Activated T-cell treated with anti-CD3 and anti-CD28 coated beads, Interleukin-2, amount 50 U/mL, for 4 hours (primary cell): ENCODE results near the gene TEAD4. TPM values are rescaled to one million over a fixed set of nuclear protein-coding genes. Genes with fewer than 3 reads are reported as not detected.

ENCODE experiments used
- ATAC-seq, 2 donors: fragments of 200-7000 bp; cut with Tn5 transposase; one replicate each; pipeline ENCODE4 v1.10.0; 2021
- DNase-seq: peaks from one replicate; pipeline ENCODE4 v3.0.0-alpha.2; 2020
- H3K27me3 Mint-ChIP-seq: one replicate; pipeline ENCODE4 v1.8.0; 2021; ENCODE audit warnings: low read depth, mixed read lengths
- H3K36me3 Mint-ChIP-seq: one replicate; pipeline ENCODE4 v1.8.0; 2022; ENCODE audit warnings: mixed read lengths; ENCODE audit not compliant: insufficient read depth
- H3K4me1 Mint-ChIP-seq: one replicate; pipeline ENCODE4 v1.8.0; 2021; ENCODE audit warnings: low read depth, mixed read lengths
- H3K4me3 Mint-ChIP-seq: one replicate; pipeline ENCODE4 v1.8.0; 2021; ENCODE audit warnings: mild to moderate bottlenecking, moderate library complexity, mixed read lengths
- H3K9me3 Mint-ChIP-seq: one replicate; pipeline ENCODE4 v1.8.0; 2021; ENCODE audit warnings: mixed read lengths
- total RNA-seq, 3 donors: library from RNA; stranded (reverse); gene quantifications; one replicate each; pipeline ENCODE4 v1.2.1, GENCODE V29; 2021

The TEAD4 gene
- total RNA-seq, 3 donors from 2014 or later, result 2.7 to 4.1 (median 3.7) TPM

DNA sequence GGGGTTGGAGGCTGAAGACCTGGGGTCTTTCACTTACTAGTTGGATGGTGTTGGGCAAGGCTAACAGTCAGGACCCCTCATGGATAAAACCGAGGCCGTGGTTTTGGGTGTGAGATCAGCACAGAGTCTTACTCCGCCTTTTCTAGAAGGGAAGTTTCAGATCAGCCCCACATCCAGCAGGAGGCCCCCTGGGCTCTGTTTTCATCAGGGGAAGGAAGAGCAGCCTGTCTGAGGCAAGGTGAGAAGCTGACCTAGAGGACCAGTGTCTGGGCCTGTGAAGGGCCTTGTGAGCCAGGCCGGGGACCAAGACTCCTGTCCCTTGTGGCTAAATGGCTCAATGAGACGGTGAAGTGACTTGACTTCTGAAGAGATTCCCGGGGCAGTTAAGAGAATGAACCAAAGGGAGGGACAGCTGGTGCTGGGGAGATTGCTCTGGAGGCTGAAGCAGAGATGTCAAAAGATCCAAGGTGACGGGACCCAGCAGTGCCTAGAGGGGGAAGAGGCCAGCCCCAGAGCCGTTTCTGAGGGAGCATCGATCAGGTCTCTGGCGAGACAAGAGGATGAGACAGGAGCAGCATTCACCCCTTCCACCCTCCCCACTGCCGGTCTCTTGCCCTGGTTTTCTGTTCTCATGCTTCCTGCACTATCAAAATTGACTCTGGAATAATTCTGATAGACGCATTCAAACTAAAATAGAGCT lies 77.9 kb downstream of the TEAD4 start:
- Mint-ChIP-seq H3K4me1 (no peaks in the 10 kb centered on the region), H3K4me3 (no peak overlapping the region), H3K9me3 (no peaks in the 10 kb centered on the region), H3K27me3 (peaks cover 5% of the 10 kb centered on the region), H3K36me3 (no peaks in the 10 kb centered on the region)
- ATAC-seq (no peak), DNase-seq (no peak)

DNA sequence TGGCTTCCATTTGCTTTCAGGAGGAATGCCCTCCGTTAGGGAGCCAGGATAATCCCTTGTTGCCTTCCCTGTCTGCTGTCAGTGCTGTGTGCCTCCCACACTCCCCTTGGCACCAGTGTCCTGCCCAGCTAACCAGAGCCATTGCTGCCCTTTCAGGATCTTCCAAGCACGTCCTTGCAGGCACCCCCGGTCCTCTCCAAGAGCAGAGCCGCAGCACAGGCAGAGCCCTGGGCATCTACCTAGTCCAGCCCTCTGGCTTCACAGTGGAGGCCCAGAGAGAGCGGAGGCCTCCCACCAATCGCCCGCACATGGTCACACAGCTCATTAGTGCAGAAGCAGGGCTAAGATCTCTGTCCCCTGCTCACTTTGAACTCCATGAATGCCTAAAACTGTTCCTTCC lies 79.0 kb downstream of the TEAD4 start:
- Mint-ChIP-seq H3K4me3 (no peak overlapping the region), H3K36me3 (no peaks in the 10 kb centered on the region), H3K27me3 (peaks cover 11% of the 10 kb centered on the region), H3K4me1 (no peaks in the 10 kb centered on the region), H3K9me3 (no peaks in the 10 kb centered on the region)
- no peak for ATAC-seq
- DNase-seq, result no peak

DNA sequence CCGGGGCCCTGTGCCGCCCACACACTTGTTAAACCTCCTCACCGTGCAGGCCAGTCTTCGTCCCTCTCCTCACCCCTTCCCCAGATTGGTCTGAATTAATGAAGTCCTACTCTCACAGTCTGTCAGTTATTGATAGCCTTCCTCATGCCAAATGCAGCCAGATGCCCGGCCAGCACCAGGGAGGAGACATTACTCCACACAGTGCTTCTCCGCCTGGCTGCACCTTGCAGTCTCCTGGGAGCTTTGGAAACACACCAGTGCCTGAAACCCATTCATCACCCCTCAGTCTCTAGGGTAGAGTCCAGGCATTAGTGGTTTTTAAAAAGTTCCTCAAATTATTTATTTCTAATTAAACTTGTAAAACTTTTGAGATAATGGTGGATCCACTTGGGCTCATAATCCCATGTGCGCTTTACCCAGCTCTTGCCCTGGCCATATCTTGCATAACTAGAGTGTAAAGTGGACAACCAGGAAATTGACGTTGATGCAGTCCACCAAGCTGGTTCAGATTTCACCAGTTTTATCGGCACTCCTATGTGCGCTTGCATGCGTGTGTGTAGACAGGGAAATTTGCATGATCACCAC lies 79.8 kb downstream of the TEAD4 start:
- Mint-ChIP-seq H3K4me3 (no peak overlapping the region), H3K27me3 (peaks cover 20% of the 10 kb centered on the region), H3K36me3 (no peaks in the 10 kb centered on the region), H3K4me1 (no peaks in the 10 kb centered on the region), H3K9me3 (no peaks in the 10 kb centered on the region)
- ATAC-seq, result no peak
- no peak for DNase-seq

DNA sequence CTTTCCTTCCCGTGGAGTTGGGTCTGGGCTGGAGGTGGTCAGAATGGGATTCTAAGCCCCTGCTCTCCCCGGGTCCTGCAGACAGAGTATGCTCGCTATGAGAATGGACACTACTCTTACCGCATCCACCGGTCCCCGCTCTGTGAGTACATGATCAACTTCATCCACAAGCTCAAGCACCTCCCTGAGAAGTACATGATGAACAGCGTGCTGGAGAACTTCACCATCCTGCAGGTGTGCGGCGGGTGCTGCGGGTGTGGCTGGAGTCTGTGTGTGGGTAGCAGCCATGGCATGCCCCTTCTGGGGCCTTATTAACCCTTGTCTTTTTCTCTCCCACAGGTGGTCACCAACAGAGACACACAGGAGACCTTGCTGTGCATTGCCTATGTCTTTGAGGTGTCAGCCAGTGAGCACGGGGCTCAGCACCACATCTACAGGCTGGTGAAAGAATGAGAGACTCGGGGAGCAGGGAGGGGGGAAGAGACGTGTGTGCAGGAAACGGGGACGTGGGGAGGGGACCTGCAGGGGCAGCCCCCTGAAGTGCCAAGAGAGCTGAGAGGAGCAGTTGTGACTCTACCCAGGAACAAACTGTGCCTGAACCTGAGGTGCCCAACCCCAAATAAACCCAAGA lies 80.9 kb downstream of the TEAD4 start:
- H3K4me3 Mint-ChIP-seq, result no peak overlapping the region
- no peaks in the 10 kb centered on the region for H3K9me3 Mint-ChIP-seq
- H3K36me3 Mint-ChIP-seq, result no peaks in the 10 kb centered on the region
- peaks cover 28% of the 10 kb centered on the region for H3K27me3 Mint-ChIP-seq
- ATAC-seq (no peak), DNase-seq (no peak)
- H3K4me1 Mint-ChIP-seq, result no peaks in the 10 kb centered on the region

DNA sequence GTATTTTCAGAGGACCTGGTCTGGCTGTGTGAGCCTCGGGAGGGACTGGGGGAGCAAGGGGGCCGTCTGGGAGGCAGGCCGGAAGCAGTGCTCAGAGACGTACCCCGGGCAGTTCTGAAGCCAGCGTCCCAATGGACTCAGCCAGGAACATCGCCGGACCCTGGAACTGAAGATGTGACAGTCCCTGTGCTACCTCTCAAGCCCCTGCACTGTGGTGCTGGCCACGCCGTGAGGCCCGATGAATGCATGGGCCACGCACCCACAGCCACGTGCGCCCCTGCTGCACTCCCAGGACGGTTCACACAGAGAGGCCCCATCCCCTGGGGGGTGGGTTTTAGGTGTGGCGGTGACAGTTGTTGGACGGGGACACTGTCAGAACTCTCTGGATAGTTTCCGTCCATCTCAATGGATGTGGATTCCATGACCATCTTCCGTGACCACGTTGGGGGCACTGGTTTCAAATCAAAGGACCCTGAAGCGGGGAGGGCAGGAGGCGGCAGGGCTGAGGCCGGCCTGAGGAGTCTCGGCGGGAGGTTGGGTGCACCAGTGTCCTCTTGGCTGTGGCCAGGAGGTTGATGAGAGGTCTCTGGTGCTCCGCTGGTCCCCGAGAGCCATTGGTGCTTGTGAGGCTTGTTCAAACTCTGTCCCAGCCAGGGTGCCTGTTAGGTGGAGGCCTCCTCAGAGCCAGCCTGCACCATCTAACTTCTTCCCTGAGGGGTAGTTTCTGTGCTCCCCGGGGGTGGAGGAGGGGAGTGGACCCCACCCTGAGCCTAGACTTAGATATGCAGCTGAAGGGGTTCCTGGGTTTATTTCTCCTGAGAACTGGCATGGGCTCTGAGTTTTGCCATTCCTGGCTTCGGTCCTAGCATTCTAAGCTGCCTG lies 81.7 kb downstream of the TEAD4 start:
- no peaks in the 10 kb centered on the region for H3K4me1 Mint-ChIP-seq
- H3K27me3 Mint-ChIP-seq, result peaks cover 30% of the 10 kb centered on the region
- no peak for DNase-seq
- H3K4me3 Mint-ChIP-seq, result no peak overlapping the region
- no peaks in the 10 kb centered on the region for H3K9me3 Mint-ChIP-seq
- no peaks in the 10 kb centered on the region for H3K36me3 Mint-ChIP-seq
- no peak for ATAC-seq

DNA sequence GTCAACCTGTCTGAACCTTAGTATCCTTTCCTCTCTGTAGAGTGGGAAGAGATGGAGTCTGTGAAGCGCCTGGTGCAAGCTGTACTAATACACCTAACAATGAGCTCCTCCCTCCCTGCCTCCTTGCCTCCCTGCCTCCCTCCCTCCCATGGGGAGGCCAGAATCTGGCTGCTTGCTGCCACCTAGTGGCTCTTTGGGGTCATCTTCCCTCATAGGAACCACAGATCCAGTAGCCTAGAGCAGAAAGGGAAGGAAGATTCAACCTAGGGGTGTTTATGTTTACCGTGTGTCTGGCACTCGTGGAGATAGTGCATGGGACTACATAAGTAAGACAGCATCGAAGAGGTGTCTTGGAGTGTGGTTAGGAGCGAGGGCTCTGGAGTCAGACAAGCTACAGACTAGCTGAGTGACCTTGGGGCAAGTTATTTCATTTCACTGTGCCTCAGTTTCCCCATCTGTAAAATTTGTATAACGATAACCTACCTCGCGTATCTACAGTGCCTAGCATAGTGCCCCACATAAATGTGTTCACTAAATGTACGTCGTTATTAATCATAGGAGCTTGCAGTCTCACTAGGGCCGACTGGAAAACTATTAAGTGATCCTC lies 82.5 kb downstream of the TEAD4 start:
- ATAC-seq, result peak; percentile 84 to 89
- Mint-ChIP-seq H3K4me3 (no peak overlapping the region), H3K9me3 (no peaks in the 10 kb centered on the region), H3K4me1 (no peaks in the 10 kb centered on the region), H3K36me3 (no peaks in the 10 kb centered on the region), H3K27me3 (peaks cover 30% of the 10 kb centered on the region)
- DNase-seq, result no peak

DNA sequence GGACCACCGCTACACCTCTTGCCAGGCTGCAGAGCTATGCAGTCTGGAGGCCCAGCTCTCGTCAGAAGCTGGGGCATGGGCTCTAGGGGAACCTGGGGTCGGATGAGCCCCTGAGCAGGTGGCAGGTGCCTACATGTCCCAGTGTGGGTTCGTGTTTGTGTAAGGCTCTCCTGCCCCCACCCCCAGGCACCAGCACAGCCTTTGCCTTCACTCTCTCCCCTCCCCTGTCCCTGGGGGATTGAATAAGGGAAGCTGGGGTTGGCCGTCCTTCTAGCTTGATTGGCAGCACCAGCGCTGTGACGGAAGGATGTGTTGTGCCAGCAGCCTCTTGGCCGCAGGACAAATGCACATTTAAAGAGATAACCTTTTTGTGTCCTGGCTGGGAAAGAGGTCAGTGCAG lies 83.2 kb downstream of the TEAD4 start:
- no peaks in the 10 kb centered on the region for H3K9me3 Mint-ChIP-seq
- no peak for DNase-seq
- H3K36me3 Mint-ChIP-seq, result no peaks in the 10 kb centered on the region
- ATAC-seq, result no peak
- H3K27me3 Mint-ChIP-seq, result peaks cover 31% of the 10 kb centered on the region
- no peak overlapping the region for H3K4me3 Mint-ChIP-seq
- H3K4me1 Mint-ChIP-seq, result no peaks in the 10 kb centered on the region

DNA sequence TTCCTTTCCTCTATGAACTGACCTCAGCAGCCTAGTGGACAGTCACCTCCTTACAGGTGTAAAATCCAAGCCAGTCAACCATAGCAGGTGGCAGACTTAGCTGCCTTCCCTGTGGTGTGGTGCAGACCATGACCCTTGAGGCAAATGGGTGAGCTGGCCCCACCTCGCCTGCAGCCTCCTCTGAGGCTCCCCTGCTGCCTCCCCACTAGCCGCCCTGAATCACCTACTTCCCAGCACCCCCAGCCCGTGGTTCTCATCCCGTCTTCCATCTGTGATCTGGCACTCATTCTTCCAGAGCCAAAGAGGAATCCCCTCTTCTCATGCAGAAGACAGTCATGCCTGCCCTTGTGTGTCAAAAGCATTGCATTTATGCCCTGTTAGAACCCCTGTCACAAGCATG lies 83.6 kb downstream of the TEAD4 start:
- no peaks in the 10 kb centered on the region for H3K36me3 Mint-ChIP-seq
- H3K4me1 Mint-ChIP-seq, result no peaks in the 10 kb centered on the region
- H3K27me3 Mint-ChIP-seq, result peaks cover 35% of the 10 kb centered on the region
- no peak for DNase-seq
- H3K4me3 Mint-ChIP-seq, result no peak overlapping the region
- ATAC-seq, result no peak
- no peaks in the 10 kb centered on the region for H3K9me3 Mint-ChIP-seq

DNA sequence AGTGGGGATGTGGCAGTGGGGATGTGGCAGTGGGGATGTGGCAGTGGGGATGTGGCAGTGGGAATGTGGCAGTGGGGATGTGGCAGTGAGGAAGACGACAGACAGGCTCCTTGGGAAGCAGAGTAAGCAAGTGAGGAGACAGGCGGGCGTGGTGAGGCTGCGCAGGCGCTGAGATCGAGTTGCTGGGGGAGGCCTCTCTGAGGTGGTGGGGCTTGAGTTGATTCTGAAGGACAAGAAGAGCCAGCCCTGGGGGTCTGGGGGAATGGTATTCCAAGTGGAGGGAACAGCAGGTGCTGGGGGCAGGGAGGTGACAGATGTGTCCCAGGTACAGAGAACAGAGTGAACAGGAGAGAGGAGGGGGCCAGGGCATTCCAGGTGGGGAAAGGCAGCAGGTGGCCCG lies 84.2 kb downstream of the TEAD4 start:
- Mint-ChIP-seq H3K36me3 (no peaks in the 10 kb centered on the region), H3K4me3 (no peak overlapping the region), H3K4me1 (no peaks in the 10 kb centered on the region), H3K9me3 (no peaks in the 10 kb centered on the region), H3K27me3 (peaks cover 37% of the 10 kb centered on the region)
- ATAC-seq (no peak), DNase-seq (no peak)

DNA sequence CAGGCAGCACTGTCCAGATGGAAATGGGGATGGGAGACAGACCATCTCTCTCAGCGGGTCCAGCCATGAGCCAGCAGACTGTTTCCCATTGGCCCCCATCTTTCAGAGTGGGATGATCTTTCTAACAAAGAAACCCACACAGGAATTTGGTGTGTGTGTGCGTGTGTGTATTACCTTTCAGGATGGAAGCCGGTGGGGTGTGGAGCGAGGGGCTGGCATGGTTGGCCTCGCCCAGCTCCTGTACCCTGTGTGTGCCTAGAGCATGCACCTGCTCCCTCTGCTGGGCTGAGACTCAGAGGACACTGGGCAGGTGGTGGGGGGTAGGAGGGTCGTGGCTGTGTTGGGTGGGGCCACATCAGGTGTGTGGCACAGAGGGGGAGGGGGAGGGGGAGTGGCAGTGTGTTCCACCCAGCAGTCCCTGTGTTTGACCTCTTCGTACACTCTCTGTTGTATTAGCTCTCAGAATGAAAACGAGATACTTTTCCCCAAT lies 85.0 kb downstream of the TEAD4 start:
- Mint-ChIP-seq H3K9me3 (no peaks in the 10 kb centered on the region), H3K4me3 (no peak overlapping the region), H3K36me3 (no peaks in the 10 kb centered on the region), H3K4me1 (no peaks in the 10 kb centered on the region), H3K27me3 (peaks cover 37% of the 10 kb centered on the region)
- ATAC-seq, result no peak
- DNase-seq, result no peak

DNA sequence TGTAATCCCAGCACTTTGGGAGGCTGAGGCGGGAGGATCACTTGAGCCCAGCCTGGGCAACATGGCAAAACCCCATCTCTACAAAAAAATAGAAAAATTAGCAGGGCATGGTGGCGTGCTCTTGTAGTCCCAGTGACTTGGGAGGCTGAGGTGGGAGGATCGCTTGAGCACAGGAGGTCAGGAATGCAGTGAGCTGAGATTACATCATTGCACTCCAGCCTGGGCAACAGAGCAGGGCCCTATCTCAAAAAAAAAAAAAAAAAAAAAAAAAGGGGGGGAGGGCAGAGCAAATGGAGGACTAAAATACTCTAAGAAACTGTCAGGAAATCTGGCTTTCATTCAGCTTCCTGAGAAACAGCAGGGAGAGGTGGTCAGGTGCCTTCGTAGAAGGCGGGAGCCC lies 86.3 kb downstream of the TEAD4 start:
- H3K9me3 Mint-ChIP-seq, result no peaks in the 10 kb centered on the region
- no peaks in the 10 kb centered on the region for H3K4me1 Mint-ChIP-seq
- H3K36me3 Mint-ChIP-seq, result no peaks in the 10 kb centered on the region
- H3K4me3 Mint-ChIP-seq, result no peak overlapping the region
- H3K27me3 Mint-ChIP-seq, result peaks cover 40% of the 10 kb centered on the region
- DNase-seq, result no peak
- ATAC-seq, result no peak

DNA sequence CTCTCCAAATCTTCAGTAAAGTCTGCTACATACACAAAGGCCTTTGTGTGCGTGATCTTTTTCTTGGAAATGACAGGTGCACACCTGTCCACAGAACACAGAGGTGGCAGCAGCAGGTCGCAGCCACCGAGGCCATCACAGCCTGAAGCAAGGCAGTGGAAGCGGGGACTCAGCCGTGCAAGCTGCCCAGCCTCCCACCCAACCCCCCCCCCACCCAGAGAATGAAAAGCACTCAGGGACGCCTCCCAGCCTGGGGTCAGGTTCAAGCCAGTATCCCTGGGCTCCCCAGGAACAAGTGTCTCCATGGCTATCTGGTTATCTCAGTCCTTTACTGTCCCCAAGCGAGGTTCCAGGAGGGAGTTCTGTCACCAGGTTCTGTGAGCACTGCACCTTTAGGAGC lies 86.8 kb downstream of the TEAD4 start:
- no peak for ATAC-seq
- Mint-ChIP-seq H3K27me3 (peaks cover 40% of the 10 kb centered on the region), H3K36me3 (no peaks in the 10 kb centered on the region), H3K4me1 (no peaks in the 10 kb centered on the region), H3K9me3 (no peaks in the 10 kb centered on the region), H3K4me3 (no peak overlapping the region)
- DNase-seq, result no peak

DNA sequence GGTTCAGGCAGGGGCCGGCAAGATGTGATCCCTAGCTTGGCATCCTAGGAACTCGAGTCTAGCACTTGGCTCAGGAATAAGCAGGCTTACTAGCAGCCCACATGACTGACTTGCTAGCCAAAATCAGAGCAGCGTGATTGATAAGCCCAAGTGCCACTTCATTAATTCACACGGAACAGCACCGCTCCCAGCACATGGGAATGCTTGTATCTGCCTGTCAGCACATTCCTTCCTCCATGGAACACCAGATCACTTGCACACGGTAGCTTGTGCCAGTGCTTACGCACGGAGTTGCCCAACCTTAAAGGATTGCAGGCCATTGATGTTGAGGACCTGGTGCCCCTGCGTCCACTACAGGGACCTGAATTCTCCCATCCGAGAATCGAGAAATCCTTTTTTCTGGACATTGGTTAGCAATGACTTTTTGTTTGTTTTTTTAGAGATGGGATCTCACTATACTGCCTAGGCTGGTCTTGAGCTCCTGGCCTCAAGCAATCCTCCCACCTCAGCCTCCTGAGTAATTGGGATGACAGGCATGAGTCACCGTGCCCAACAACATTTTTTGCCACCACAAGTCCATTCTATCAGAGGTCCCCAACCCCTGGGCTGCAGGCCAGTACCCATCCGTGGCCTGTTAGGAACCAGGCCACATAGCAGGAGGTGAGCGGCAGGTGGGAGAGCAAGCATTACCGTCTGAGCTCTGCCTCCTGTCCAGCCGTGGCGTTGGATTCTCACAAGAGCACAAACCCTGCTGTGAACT lies 87.4 kb downstream of the TEAD4 start:
- H3K27me3 Mint-ChIP-seq, result peaks cover 39% of the 10 kb centered on the region
- H3K9me3 Mint-ChIP-seq, result no peaks in the 10 kb centered on the region
- no peaks in the 10 kb centered on the region for H3K4me1 Mint-ChIP-seq
- no peak for ATAC-seq
- no peak for DNase-seq
- H3K4me3 Mint-ChIP-seq, result no peak overlapping the region
- no peaks in the 10 kb centered on the region for H3K36me3 Mint-ChIP-seq
